ENCODE measurements around the gene TBKBP1. TPM values are rescaled to one million over a fixed set of nuclear protein-coding genes. Genes with fewer than 3 reads are reported as not detected.
A peak's percentile ranks its signal among the peaks of the same experiment; 100 is the strongest.

The TBKBP1 gene
- polyA plus RNA-seq, 3 donors: 0.22 to 7.7 (median 0.45) TPM

DNA sequence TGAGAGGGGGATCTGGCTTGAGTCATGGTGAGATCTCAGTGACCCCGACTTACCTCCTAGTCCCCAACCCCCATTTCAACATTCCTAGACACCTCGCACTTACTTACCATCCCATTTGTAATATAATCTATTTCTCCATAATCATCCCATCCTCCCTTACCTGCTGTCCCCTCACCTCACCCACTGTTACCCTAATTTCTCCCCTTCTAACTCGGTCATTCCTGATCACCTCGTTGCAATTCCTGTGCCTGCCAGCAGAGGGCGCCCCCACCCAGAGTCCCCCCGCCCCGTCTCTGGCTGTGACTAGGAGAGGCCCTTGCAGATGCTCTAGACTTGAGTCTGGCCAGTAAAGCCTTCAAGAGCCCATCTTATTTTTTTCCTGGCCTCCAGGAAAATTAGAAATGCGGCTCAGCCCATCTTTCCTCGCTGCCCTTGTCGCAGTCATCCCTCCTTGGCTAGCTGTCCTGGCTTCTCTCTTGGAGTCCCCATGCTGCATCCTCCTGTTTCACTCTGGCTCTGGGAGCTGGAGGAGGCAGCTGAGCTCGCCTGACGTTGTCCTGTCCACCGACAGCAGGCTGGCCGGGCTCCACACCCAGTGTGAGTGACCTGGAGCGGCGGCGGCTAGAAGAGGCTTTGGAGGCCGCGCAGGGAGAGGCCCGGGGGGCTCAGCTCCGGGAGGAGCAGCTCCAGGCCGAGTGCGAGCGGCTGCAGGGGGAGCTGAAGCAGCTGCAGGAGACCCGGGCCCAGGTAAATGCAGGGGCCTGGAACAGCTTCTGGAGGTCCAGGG lies 5.0 kb downstream of the TBKBP1 start:
- 60% methylated on average over 17 of the region's 25 CpGs for WGBS (ENCODE audit: insufficient coverage)
- TF ChIP-seq, protein P1, sequence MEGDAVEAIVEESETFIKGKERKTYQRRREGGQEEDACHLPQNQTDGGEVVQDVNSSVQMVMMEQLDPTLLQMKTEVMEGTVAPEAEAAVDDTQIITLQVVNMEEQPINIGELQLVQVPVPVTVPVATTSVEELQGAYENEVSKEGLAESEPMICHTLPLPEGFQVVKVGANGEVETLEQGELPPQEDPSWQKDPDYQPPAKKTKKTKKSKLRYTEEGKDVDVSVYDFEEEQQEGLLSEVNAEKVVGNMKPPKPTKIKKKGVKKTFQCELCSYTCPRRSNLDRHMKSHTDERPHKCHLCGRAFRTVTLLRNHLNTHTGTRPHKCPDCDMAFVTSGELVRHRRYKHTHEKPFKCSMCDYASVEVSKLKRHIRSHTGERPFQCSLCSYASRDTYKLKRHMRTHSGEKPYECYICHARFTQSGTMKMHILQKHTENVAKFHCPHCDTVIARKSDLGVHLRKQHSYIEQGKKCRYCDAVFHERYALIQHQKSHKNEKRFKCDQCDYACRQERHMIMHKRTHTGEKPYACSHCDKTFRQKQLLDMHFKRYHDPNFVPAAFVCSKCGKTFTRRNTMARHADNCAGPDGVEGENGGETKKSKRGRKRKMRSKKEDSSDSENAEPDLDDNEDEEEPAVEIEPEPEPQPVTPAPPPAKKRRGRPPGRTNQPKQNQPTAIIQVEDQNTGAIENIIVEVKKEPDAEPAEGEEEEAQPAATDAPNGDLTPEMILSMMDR (IDR thresholded peaks at IDR 0.05): peak; percentile 99
- H3K27me3 ChIP-seq (ENCODE audit: control insufficient read depth in 2 of 2, insufficient read depth in 2 of 2, low read length in 2 of 2): no peaks in the 10 kb centered on the region
- DNase-seq: peak; percentile 39 to 55 (median 39)
- no peak overlapping the region for H3K27ac ChIP-seq (ENCODE audit: low read depth in 1 of 2, low read length in 2 of 2)
- H4K20me1 ChIP-seq (ENCODE audit: insufficient read depth, low read length): peaks cover 3% of the 10 kb centered on the region
- H3K4me1 Mint-ChIP-seq: peaks cover 25% of the 10 kb centered on the region
- H3K4me3 ChIP-seq (replicated peaks in 1 of 3; ENCODE audit: low read depth in 2 of 3, low read length in 3 of 3): no peak overlapping the region
- H3K27ac Mint-ChIP-seq: no peak overlapping the region
- no peak overlapping the region for H3K9ac ChIP-seq (ENCODE audit: insufficient read depth, low read length, poor library complexity, severe bottlenecking)
- peaks cover 33 to 36% of the 10 kb centered on the region in 2 donors for H3K4me1 ChIP-seq (ENCODE audit: control insufficient read depth in 1 of 2, insufficient read depth in 2 of 2, low read length in 2 of 2)
- intact Hi-C loops (cut with micrococcal nuclease): no loop called here
- H3K4me3 Mint-ChIP-seq: no peak overlapping the region
- peaks cover 0 to 3% (median 0%) of the 10 kb centered on the region in 7 donors for H3K9me3 Mint-ChIP-seq
- H2AFZ ChIP-seq (ENCODE audit: insufficient read depth, low read depth, low read length, poor library complexity, severe bottlenecking): no peak overlapping the region
- no peaks in the 10 kb centered on the region for H3K9me3 ChIP-seq (replicated peaks in 1 of 2; ENCODE audit: control insufficient read depth in 1 of 2, insufficient read depth in 1 of 2, low read length in 2 of 2)
- H3K36me3 ChIP-seq (replicated peaks in 1 of 2; ENCODE audit: control insufficient read depth in 1 of 2, insufficient read depth in 2 of 2, low read length in 2 of 2): no peaks in the 10 kb centered on the region
- H3K4me2 ChIP-seq (replicated peaks; ENCODE audit: extremely low read depth, low read length, poor library complexity, severe bottlenecking): no peak overlapping the region
- no peaks in the 10 kb centered on the region for H3K79me2 ChIP-seq (ENCODE audit: insufficient read depth, low read length)
- peaks cover 13 to 19% (median 14%) of the 10 kb centered on the region in 3 donors for H3K27me3 Mint-ChIP-seq (ENCODE audit: low read depth in 3 of 3)
- H3K36me3 Mint-ChIP-seq: no peaks in the 10 kb centered on the region

DNA sequence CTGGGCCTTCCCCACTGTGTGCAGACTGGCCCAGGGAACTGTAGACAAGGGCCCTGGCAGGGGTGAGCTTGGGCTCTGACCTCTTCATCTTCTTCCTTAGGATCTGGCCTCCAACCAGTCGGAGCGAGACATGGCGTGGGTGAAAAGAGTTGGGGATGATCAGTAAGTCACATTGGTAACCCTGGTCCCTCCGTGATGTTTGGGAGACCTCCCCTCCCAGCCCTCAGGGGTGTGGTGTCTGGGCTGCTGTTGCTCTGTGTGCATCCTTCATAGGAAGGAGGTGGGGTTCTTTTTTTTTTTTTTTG lies 5.5 kb downstream of the TBKBP1 start:
- no peaks in the 10 kb centered on the region for H3K36me3 ChIP-seq (replicated peaks in 1 of 2; ENCODE audit: control insufficient read depth in 1 of 2, insufficient read depth in 2 of 2, low read length in 2 of 2)
- H3K9ac ChIP-seq (ENCODE audit: insufficient read depth, low read length, poor library complexity, severe bottlenecking): no peak overlapping the region
- Mint-ChIP-seq H3K36me3 (peaks cover 0 to under 1% of the 10 kb centered on the region in 2 donors), H3K4me1 (peaks cover 30% of the 10 kb centered on the region), H3K4me3 (no peak overlapping the region), H3K27ac (no peak overlapping the region), H3K9me3 (peaks cover 0 to 3% (median 0%) of the 10 kb centered on the region in 7 donors), H3K27me3 (ENCODE audit: low read depth in 3 of 3) (peaks cover 15 to 20% (median 18%) of the 10 kb centered on the region in 3 donors)
- H3K4me2 ChIP-seq (replicated peaks; ENCODE audit: extremely low read depth, low read length, poor library complexity, severe bottlenecking): no peak overlapping the region
- peaks cover 3% of the 10 kb centered on the region for H4K20me1 ChIP-seq (ENCODE audit: insufficient read depth, low read length)
- 100% methylated on average over 1 of the region's 4 CpGs for WGBS (ENCODE audit: insufficient coverage)
- no peak overlapping the region for H3K27ac ChIP-seq (ENCODE audit: low read depth in 1 of 2, low read length in 2 of 2)
- no peak overlapping the region for H3K4me3 ChIP-seq (replicated peaks in 1 of 3; ENCODE audit: low read depth in 2 of 3, low read length in 3 of 3)
- peaks cover 38 to 41% of the 10 kb centered on the region in 2 donors for H3K4me1 ChIP-seq (ENCODE audit: control insufficient read depth in 1 of 2, insufficient read depth in 2 of 2, low read length in 2 of 2)
- TF ChIP-seq, protein P1 (IDR thresholded peaks at IDR 0.05): no peak
- H3K9me3 ChIP-seq (replicated peaks in 1 of 2; ENCODE audit: control insufficient read depth in 1 of 2, insufficient read depth in 1 of 2, low read length in 2 of 2): no peaks in the 10 kb centered on the region
- intact Hi-C loops (cut with micrococcal nuclease): no loop called here
- H3K79me2 ChIP-seq (ENCODE audit: insufficient read depth, low read length): no peaks in the 10 kb centered on the region
- DNase-seq: no peak
- H2AFZ ChIP-seq (ENCODE audit: insufficient read depth, low read depth, low read length, poor library complexity, severe bottlenecking): no peak overlapping the region
- H3K27me3 ChIP-seq (ENCODE audit: control insufficient read depth in 2 of 2, insufficient read depth in 2 of 2, low read length in 2 of 2): peaks cover 0 to under 1% of the 10 kb centered on the region in 2 donors
